Raji (cell line): ENCODE data around the gene UST.

Experiments
- POLR2A ChIP-seq: IDR thresholded peaks from 2 replicates; pipeline ENCODE4 v1.6.1; 2011; ENCODE audit warnings: low read depth, low read length, control low read depth; ENCODE audit not compliant: insufficient read depth

Gene UST

DNA sequence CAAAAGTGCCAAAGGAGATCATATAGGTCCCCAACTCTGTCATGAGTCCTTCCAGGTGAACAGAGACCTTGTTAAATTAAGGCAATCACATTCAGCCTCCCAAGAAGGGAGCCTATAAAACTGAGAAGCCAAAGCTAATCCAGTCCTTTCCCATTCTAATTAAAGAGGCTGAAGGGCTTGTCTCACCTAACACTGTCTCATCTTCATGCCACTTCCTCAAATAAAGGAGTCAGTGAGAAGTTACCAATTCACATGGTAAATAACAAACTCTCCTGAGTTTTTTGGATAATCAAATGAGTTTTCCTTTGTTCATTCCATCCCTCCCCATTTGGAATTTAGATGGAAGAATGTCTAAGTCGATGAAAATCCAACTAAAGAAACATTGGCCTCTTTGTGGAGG lies 242.8 kb downstream of the UST start:
- no peak for TF ChIP-seq POLR2A

DNA sequence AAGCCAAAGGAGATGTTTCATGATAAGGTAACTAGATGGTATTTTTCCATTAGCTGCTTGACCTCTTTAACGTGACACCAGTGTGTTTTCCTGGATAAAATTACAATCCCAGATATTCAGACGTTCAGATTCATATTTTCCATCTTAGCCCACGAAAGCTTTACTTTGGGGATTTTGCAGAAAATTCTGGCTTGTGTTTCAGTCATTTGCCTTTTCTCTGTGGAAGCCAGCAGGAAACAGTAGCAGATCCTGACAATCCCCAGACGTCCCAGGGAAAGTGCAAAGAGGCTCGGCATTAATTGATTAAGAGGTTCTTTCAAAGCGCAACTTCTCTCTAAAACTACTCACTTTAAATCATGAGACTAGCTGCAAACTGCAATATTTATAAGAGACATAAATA lies 243.6 kb downstream of the UST start:
- no peak for TF ChIP-seq POLR2A

GRCh38 chr6:148996815-148997214 lies 250.0 kb downstream of the UST start:
- no peak for TF ChIP-seq POLR2A

GRCh38 chr6:148997865-148998264 lies 251.0 kb downstream of the UST start:
- TF ChIP-seq POLR2A: no peak

GRCh38 chr6:148998704-148999103 lies 251.9 kb downstream of the UST start:
- no peak for TF ChIP-seq POLR2A

- no peak for TF ChIP-seq POLR2A
Measured at GRCh38 chr6:148999501-148999900, 252.7 kb downstream of the UST start.

GRCh38 chr6:148999929-149000468 lies 253.2 kb downstream of the UST start:
- TF ChIP-seq POLR2A: no peak

DNA sequence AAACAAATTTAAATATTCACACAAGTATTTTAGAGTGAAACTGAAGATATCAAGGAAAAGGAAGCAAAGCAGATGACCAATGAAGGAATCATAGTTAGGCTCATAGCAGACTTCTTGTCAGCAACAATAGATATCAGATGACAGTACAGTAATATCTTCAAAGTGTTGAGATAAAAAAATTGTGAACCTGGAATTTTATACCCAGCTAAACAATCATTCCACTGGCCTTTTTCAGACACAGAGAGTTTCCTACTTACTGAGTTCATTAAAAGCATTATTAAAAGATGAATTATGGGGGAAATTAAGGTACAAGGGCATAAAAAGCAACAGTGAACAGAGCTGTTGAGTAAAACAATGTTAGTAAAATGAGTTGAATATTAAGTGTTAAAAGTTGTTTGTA lies 254.6 kb downstream of the UST start:
- no peak for TF ChIP-seq POLR2A

- no peak for TF ChIP-seq POLR2A
Measured at GRCh38 chr6:149003560-149003959, 256.7 kb downstream of the UST start.

DNA sequence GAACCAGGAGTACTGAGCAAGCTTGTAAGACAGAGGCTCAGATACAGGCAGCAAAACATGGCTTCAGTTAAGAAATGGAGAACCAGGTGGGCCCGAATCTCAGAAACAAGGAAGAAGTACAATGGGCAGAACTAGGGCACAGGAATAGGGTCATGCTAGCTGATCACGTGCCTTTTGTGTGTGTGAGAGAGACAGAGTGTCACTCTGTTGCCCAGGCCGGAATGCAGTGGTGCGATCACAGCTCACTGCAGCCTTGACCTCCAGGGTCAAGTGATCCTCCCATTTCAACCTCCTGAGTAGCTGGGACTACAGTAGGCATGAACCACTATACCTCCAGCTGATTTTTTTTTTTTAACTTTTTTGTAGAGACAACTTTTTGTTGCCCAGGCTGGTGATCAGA lies 257.8 kb downstream of the UST start:
- no peak for TF ChIP-seq POLR2A

DNA sequence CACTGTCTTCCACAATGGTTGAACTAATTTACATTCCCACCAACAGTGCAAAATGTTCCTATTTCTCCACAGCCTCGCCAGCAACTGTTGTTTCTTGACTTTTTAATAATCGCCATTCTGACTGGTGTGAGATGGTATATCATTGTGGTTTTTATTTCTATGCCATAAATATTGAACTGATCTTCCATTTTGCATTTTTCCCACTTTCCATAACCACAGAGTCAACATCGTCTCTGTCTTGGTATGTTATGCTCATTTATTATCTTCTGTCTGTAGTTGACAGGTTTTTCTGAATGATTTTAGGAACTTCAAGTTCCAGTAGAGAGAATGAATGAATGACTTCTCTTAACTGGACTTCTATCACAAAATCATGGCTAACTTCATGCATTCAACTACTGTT lies 259.8 kb downstream of the UST start:
- TF ChIP-seq POLR2A: no peak

GRCh38 chr6:149007846-149008245 lies 261.0 kb downstream of the UST start:
- TF ChIP-seq POLR2A: no peak

GRCh38 chr6:149008741-149009140 lies 261.9 kb downstream of the UST start:
- TF ChIP-seq POLR2A: no peak

GRCh38 chr6:149012040-149012545 lies 265.3 kb downstream of the UST start:
- TF ChIP-seq POLR2A: no peak

DNA sequence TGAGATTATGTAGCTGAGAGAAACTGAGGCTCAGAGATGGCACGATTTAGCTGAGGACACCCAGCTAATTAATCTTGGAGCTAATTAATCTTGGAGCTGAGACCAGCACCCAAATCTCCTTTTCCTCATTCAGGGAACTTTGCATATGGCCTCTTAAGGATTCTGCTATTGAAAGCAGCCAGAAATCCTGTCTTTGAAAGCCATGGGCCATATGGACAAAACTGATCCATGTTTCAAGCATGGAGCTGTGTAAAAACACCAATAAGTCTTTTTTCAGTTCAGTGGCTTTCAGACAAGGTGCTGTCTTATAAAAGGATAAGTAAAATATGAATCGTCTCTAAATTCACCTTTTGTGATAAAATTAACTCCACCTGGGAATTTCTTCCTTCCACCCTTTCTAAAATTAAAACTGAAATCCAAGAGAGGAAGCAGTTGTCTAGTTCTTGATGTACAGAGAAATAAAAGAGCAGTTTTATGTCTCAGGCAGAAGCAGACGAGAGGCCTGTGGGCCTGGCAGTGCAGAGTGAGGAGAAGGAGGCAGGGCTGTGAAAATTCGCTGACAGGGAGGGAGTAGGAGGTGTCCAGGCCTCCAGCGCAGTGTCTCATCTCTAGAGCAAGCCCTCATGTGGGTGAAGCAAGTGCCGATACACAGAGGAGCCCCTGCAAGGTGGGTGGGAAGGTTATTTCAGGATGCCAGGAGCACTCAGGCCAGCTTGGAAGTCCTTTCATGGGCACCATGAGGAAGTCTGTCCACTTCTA lies 266.9 kb downstream of the UST start:
- no peak for TF ChIP-seq POLR2A

DNA sequence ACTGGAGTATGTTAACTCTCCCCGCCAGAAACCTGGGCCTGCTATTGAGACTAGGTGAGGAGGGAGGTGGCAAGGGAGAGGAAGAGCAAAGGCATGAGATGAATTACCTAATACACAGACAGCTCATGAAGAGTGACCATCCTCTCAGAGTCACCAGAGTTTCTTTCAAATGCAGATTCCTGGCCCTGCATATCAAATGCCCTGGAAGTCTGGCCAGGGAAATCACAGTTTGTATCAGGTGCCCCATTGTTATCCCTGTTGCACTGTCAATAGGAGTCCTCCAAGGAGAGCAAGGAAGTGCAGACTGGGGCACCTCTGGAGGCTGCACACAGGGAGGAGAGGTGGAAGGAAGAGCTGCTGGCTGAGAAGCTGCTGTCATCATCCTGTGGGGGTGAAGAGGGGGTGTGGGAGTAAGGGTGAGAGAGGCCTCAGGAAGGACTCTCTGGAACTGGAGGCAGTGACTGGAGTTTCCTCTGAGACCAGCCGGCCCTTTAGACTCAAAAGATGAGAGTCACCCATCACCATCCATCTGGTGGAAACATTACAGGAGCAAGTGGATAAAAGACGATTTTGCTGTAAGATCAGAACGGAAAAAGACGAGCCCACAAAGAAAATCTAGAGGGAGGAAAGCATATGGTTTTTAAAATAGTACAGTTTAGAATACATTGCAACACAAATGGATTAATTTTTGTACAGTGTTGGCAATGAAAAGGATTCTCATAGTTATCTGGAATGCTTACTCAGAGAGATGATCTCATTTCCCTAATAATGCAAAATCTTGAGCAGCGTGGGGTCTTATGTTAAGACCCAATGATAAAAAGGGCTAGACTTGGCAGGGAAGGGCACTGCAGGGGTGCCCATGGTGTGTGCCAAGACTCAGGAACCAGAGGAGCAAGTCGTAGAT lies 268.1 kb downstream of the UST start:
- TF ChIP-seq POLR2A: no peak
